GM10248 (cell line): ENCODE measurements around the gene RMC1.

ENCODE experiments used
- CTCF ChIA-PET: fragments of 300-600 bp; sonication (Branson Sonifier 250); formaldehyde crosslinking; extraction: SDS; loops from one replicate; lab custom pipeline; 2021; ENCODE audit warnings: antibody characterized with exemption; lab: Yijun Ruan, JAX
- POLR2A ChIA-PET: fragments of 350-650 bp; sonication (Branson Sonifier 250); formaldehyde crosslinking; extraction: SDS; loops from one replicate; lab custom pipeline; 2020; ENCODE audit warnings: antibody characterized with exemption; lab: Yijun Ruan, JAX
- DNase-seq: peaks from one replicate; pipeline ENCODE4 v3.0.0; 2012; ENCODE audit errors: extremely low spot score
- TF ChIP-seq, protein P1 (sequence below): IDR thresholded peaks from 2 replicates; pipeline ENCODE4 v1.5.1; 2012; ENCODE audit warnings: mild to moderate bottlenecking, low read depth; ENCODE audit errors: extremely low read depth, missing control alignments, control extremely low read depth

The RMC1 gene

DNA sequence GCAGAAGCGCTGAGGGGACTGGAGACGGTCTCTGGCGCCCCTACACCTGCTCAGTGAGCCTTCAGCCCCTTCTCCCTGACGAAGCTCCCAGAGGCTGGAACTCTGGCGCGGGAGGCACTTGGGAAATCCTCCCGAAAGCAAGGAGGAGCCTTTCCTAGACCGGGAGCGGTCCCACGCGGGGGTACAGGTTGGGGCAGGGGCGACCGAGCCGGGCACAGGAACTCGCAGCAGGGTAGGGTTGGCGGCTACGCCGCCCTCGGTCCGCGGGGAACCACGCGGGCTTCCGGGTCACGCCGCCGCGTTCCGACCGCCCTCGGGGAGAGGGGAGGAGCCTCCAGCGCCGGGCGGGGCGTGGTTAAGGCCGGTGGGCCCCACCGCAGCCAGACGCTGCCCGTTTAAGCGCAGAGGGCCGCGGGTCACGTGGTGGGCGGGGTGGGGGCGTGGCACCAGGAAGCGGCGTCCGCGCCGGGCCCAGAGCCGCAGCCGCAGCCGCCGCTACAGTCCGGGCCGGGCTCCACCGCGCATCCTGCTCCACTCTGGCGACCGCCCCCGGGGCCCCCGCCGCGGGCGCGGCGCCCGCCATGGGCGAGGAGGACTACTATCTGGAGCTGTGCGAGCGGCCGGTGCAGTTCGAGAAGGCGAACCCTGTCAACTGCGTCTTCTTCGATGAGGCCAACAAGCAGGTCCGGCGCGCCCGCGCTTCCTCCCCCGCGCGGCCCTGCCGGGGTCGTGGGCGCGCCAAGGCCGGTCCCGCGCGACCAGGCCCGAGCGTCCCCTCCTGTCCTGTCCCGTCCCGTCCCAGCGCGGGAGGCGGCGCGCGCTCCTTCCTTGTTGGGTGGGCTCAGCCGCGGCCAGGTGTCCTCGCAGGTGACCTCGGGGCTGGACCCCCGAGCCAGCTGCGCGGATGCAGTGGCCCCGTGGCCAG, at the start of gene RMC1:
TSS of gene RMC1 (plus strand) at position 474 of the 925 bp plus-strand sequence. CDS start at position 582, 108 bp downstream.
- peak; percentile 96 for DNase-seq
- CTCF ChIA-PET: interaction anchor here (1.2 to 14.2 kb wide), 3 partner anchors 13 to 45 kb away, joined by 3 to 178 read pairs (median 46); no protein-coding TSS in a partner anchor
- TF ChIP-seq, protein P1, sequence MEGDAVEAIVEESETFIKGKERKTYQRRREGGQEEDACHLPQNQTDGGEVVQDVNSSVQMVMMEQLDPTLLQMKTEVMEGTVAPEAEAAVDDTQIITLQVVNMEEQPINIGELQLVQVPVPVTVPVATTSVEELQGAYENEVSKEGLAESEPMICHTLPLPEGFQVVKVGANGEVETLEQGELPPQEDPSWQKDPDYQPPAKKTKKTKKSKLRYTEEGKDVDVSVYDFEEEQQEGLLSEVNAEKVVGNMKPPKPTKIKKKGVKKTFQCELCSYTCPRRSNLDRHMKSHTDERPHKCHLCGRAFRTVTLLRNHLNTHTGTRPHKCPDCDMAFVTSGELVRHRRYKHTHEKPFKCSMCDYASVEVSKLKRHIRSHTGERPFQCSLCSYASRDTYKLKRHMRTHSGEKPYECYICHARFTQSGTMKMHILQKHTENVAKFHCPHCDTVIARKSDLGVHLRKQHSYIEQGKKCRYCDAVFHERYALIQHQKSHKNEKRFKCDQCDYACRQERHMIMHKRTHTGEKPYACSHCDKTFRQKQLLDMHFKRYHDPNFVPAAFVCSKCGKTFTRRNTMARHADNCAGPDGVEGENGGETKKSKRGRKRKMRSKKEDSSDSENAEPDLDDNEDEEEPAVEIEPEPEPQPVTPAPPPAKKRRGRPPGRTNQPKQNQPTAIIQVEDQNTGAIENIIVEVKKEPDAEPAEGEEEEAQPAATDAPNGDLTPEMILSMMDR: peak; percentile 25
- POLR2A ChIA-PET: interaction anchor here (0.6 kb wide), 1 partner anchor 21 kb away, joined by 3 read pairs; no protein-coding TSS in a partner anchor

GRCh38 chr18:23453680-23454058, 49.6 kb upstream of the RMC1 start:
- DNase-seq: no peak
- TF ChIP-seq, protein P1: no peak
- ChIA-PET CTCF (interaction anchor here (0.7 to 1.5 kb wide), 10 partner anchors 17 to 134 kb away, joined by 3 to 6 read pairs (median 3); no protein-coding TSS in a partner anchor), POLR2A (interaction anchor here (0.5 kb wide), 1 partner anchor 10 kb away, joined by 3 read pairs; no protein-coding TSS in a partner anchor)

DNA sequence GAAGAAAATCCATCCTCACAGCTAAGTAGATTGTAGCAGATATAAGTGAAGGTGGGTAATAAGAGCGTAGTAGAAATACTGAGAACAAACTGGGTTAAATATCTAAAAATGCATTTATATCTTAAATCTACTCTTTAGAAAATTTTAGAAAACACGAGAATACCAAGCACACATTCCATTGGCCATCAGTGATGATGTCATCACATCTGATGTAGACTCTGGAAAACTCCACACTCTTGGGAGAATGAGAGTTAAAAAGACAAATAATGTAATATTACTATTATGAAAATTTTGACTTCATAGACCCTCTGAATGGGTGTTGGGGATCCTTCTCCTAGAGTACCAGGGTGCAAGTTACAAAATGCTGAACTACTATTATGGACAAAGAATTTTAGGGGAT, 46.5 kb upstream of the RMC1 start:
- CTCF ChIA-PET: interaction anchor here (0.9 to 1.3 kb wide), 2 partner anchors 12 to 27 kb away, joined by 3 read pairs; no protein-coding TSS in a partner anchor
- TF ChIP-seq, protein P1: no peak
- no peak for DNase-seq
- POLR2A ChIA-PET: no interaction called here

DNA sequence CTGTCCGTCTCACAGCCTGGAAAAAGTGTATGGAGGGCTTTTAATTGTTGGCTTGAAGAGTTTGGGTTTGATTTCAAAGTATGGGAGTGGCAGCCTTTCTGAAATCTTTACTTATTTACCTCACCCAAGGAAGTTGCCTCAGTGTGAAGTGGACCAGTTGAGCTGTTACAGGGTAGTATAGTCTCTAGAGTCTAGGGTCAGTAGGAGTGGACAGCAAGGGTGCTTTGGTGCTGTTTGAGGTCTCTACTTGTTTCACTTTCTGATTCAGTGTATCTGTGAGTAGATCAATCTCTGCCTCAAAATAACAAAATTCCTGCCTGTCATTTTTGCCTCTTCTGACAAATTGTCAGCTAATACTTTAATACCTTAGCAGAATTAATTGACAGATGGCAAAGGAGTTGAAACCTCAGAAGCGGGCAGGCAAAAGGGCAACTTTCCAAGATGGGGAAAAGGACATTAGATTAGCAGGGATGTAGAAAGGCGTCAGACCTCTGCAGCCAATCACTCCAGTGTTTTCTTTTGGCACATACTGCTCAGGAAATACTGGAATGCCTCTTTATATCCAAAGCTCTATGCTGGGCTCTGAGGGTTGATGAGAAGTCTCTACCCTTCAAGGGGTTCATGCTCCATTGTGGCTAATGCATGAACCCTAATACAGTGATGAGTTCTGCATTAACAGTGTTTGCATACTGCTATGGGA, 44.3 kb upstream of the RMC1 start:
- CTCF ChIA-PET: interaction anchor here (1.1 to 2.6 kb wide), 4 partner anchors 11 to 40 kb away, joined by 3 to 8 read pairs (median 5); no protein-coding TSS in a partner anchor
- TF ChIP-seq, protein P1: no peak
- DNase-seq: no peak
- POLR2A ChIA-PET: no interaction called here

- TF ChIP-seq, protein P1: no peak
- no peak for DNase-seq
- ChIA-PET POLR2A (no interaction called here), CTCF (interaction anchor here (1.1 to 2.6 kb wide), 3 partner anchors 17 to 39 kb away, joined by 3 to 8 read pairs (median 6); no protein-coding TSS in a partner anchor)
These were observed 43.8 kb upstream of the RMC1 start for GRCh38 chr18:23459530-23459921.
